Activated naive CD4-positive, alpha-beta T cell (primary cell): ENCODE results near the gene DNAH6.
"Not testable (repeated sequence)": the region's sequence is repeated elsewhere in the genome, so short reads cannot be mapped to it uniquely, and the experiment has no call there.

Experiments used
- DNase-seq, 4 experiments: peaks; one replicate each; lab custom pipeline; 2025; lab: John Stamatoyannopoulos, UW

Gene DNAH6

GRCh38 chr2:84516234-84516986, at the start of gene DNAH6:
Gene DNAH6, plus strand, starts transcription at chr2:84516498. Its CDS starts 1,329 bp downstream, at chr2:84517827.
- peak; percentile 52 to 79 (median 68) for DNase-seq

- no peak for DNase-seq
These were observed 48.9 kb upstream of the DNAH6 start for GRCh38 chr2:84467389-84467788.

GRCh38 chr2:84472423-84472822, 43.9 kb upstream of the DNAH6 start:
- not testable (repeated sequence) for DNase-seq

GRCh38 chr2:84472856-84473565, 43.3 kb upstream of the DNAH6 start:
- no peak for DNase-seq

GRCh38 chr2:84474176-84474575, 42.1 kb upstream of the DNAH6 start:
- no peak for DNase-seq

- no peak for DNase-seq
These were observed 38.4 kb upstream of the DNAH6 start for GRCh38 chr2:84477886-84478285.

- DNase-seq: no peak
These were observed 37.4 kb upstream of the DNAH6 start for GRCh38 chr2:84478867-84479266.

GRCh38 chr2:84481702-84482101, 34.6 kb upstream of the DNAH6 start:
- DNase-seq: no peak

- DNase-seq: no peak
These were observed 33.7 kb upstream of the DNAH6 start for GRCh38 chr2:84482603-84483002.

- no peak for DNase-seq
These were observed 33.0 kb upstream of the DNAH6 start for GRCh38 chr2:84483320-84483719.

- DNase-seq: no peak
These were observed 29.7 kb upstream of the DNAH6 start for GRCh38 chr2:84486441-84487115.

GRCh38 chr2:84487298-84487996, 28.9 kb upstream of the DNAH6 start:
- no peak for DNase-seq

GRCh38 chr2:84491256-84491655, 25.0 kb upstream of the DNAH6 start:
- DNase-seq: no peak

GRCh38 chr2:84491741-84492140, 24.6 kb upstream of the DNAH6 start:
- no peak for DNase-seq

- no peak for DNase-seq
These were observed 23.7 kb upstream of the DNAH6 start for GRCh38 chr2:84492571-84492970.

GRCh38 chr2:84493514-84493913, 22.8 kb upstream of the DNAH6 start:
- no peak for DNase-seq

- DNase-seq: no peak
These were observed 22.2 kb upstream of the DNAH6 start for GRCh38 chr2:84494070-84494469.

- DNase-seq: no peak
These were observed 20.7 kb upstream of the DNAH6 start for GRCh38 chr2:84495539-84496146.

GRCh38 chr2:84496386-84496785, 19.9 kb upstream of the DNAH6 start:
- no peak for DNase-seq

- no peak for DNase-seq
These were observed 19.0 kb upstream of the DNAH6 start for GRCh38 chr2:84497285-84497684.

- DNase-seq: no peak
These were observed 18.0 kb upstream of the DNAH6 start for GRCh38 chr2:84498150-84498799.
